ENCODE results near the gene SEC61B. TPM values are rescaled to one million over a fixed set of nuclear protein-coding genes. Genes with fewer than 3 reads are reported as not detected.

Gene SEC61B
- total RNA-seq, 6 experiments from 2014 or later, result 85.1 to 158 (median 131) TPM

DNA sequence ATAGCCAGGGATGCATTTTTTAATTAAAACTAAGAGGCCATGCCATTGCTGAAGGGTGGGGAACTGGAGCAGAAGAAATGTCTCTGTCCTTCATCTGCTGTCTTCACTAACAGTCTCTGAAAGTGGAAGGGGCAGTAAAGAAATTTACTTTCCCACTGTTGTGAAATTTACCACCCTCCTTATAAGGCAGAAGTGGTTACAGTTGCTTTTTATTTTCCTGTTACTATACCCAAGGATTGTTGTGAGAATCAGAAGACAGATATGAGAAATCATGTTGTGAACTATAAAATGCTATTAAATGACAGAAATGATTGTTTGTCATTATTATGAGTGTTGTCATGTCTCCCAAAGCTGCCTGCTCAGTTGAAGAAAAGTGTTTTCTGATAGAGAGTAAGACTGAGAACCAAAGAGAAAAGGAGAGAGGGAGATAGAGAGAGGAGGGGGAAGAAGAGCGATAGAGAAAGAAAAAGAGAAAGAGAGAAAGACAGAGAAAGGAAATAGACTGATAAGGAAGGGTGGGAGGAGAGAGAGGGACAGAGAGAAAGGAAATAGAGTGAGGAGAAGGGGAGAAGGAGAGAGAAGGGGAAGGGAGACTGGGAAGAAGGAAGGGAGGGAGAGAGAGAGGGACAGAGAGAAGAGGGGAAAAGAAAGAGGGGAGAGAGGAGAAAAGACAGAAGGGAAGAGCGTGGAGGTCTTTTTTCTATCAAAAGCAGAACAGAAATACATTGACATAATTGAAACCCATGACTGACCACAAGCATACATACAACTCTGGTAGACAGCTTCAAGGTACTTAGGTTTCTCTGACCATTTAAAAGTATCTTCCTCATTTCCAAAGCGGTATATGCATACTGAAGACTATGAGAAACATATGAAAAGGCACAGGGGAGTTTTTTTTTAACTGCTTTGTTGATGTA is 22.5 kb downstream of the SEC61B start:
- no peaks in the 10 kb centered on the region for H3K36me3 ChIP-seq
- TF ChIP-seq POLR2A (IDR thresholded peaks at IDR 0.05), result no peak
- TF ChIP-seq, protein P1, sequence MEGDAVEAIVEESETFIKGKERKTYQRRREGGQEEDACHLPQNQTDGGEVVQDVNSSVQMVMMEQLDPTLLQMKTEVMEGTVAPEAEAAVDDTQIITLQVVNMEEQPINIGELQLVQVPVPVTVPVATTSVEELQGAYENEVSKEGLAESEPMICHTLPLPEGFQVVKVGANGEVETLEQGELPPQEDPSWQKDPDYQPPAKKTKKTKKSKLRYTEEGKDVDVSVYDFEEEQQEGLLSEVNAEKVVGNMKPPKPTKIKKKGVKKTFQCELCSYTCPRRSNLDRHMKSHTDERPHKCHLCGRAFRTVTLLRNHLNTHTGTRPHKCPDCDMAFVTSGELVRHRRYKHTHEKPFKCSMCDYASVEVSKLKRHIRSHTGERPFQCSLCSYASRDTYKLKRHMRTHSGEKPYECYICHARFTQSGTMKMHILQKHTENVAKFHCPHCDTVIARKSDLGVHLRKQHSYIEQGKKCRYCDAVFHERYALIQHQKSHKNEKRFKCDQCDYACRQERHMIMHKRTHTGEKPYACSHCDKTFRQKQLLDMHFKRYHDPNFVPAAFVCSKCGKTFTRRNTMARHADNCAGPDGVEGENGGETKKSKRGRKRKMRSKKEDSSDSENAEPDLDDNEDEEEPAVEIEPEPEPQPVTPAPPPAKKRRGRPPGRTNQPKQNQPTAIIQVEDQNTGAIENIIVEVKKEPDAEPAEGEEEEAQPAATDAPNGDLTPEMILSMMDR (IDR thresholded peaks at IDR 0.05), result no peak
- 41% methylated on average over 2 of the region's 3 CpGs for WGBS (ENCODE audit: insufficient coverage, low coverage, low lambda C conversion rate, missing lambda C conversion rate)
- intact Hi-C loops (cut with DNase I), result no loop called here
- H3K27me3 ChIP-seq, result no peaks in the 10 kb centered on the region
- no peak overlapping the region for H3K4me3 ChIP-seq
- peaks cover 0 to 5% (median 0%) of the 10 kb centered on the region in 4 donors for H3K4me1 ChIP-seq
- no peaks in the 10 kb centered on the region for H3K9me3 ChIP-seq
- DNase-seq, result no peak
- no peak for ATAC-seq
- H3K27ac ChIP-seq, result no peak overlapping the region

DNA sequence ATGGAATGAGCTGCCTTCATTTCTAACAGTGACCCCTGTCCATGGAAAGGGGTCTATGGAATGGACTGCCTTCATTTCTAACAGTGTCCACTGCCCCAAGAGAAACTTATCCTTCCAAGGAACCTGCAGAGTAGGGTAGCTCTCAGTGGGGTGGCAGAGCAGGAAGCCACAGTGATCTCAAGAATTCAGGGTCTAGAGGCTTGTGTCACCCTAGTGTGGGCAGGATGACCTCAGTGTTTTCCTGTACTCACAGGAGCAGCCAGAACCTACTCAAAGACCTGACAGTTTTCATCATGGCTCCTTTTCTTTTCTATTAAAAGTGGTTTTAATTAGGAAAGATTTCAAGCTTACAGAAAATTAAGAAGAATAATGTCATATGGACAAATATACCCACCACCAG is 27.5 kb downstream of the SEC61B start:
- no peaks in the 10 kb centered on the region for H3K27me3 ChIP-seq
- TF ChIP-seq, protein P1 (IDR thresholded peaks at IDR 0.05), result no peak
- no peak for TF ChIP-seq POLR2A (IDR thresholded peaks at IDR 0.05)
- H3K27ac ChIP-seq, result no peak overlapping the region
- no peak overlapping the region for H3K4me3 ChIP-seq
- H3K36me3 ChIP-seq, result no peaks in the 10 kb centered on the region
- no peaks in the 10 kb centered on the region for H3K4me1 ChIP-seq
- DNase-seq, result no peak
- no peaks in the 10 kb centered on the region for H3K9me3 ChIP-seq
- intact Hi-C loops (cut with DNase I), result no loop called here
- ATAC-seq, result no peak

DNA sequence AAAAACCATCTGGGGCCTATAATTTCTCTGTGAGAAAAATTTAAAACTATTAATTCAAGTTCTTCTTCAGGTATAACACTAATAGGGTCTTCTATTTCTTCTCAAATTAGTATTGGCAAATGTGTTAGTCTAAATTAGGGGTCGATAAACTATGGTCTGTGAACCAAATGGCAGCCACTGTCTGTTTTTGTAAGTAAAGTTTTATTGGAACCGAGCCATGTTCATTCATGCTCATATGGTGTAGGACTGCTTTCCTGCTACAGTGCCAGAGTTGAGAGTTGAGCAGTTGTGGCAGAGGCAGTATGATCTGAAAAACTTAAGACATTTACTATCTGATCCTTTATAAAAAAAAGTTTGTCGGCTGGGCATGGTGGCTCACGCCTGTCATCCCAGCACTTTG is 29.1 kb downstream of the SEC61B start:
- H3K36me3 ChIP-seq, result no peaks in the 10 kb centered on the region
- DNase-seq (no peak), ATAC-seq (no peak)
- 90% methylated on average over 4 of the region's 4 CpGs for WGBS (ENCODE audit: insufficient coverage, low coverage, low lambda C conversion rate, missing lambda C conversion rate)
- TF ChIP-seq, protein P1 (IDR thresholded peaks at IDR 0.05), result no peak
- TF ChIP-seq POLR2A (IDR thresholded peaks at IDR 0.05), result no peak
- H3K9me3 ChIP-seq, result no peaks in the 10 kb centered on the region
- no peaks in the 10 kb centered on the region for H3K27me3 ChIP-seq
- intact Hi-C loops (cut with DNase I), result no loop called here
- H3K4me1 ChIP-seq, result no peaks in the 10 kb centered on the region
- H3K27ac ChIP-seq, result no peak overlapping the region
- H3K4me3 ChIP-seq, result no peak overlapping the region

DNA sequence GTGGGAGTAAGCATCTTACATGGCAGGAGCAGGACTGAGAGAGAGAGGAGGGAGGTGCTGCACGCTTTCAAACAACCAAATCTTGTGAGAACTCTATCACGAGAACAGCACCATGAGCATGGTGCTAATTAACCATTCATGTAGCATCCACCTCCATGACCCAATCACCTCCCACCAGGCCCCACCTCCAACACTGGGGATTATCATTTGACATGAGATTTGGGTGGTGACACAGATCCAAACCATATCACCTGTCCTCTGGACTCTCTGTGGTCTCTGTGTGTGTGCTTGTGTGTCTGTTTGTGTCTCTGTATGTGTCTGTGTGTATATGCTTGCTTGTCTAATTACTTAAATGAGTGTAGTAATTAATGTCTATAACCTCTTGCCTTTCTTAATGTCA is 31.1 kb downstream of the SEC61B start:
- TF ChIP-seq POLR2A (IDR thresholded peaks at IDR 0.05), result no peak
- intact Hi-C loops (cut with DNase I), result no loop called here
- Histone ChIP-seq H3K4me1 (no peaks in the 10 kb centered on the region), H3K9me3 (no peaks in the 10 kb centered on the region), H3K27ac (no peak overlapping the region), H3K27me3 (no peaks in the 10 kb centered on the region), H3K36me3 (no peaks in the 10 kb centered on the region), H3K4me3 (no peak overlapping the region)
- DNase-seq, result no peak
- WGBS (ENCODE audit: insufficient coverage, low coverage, low lambda C conversion rate, missing lambda C conversion rate), result no CpG with 5 or more reads among the region's 2 CpGs
- no peak for ATAC-seq

DNA sequence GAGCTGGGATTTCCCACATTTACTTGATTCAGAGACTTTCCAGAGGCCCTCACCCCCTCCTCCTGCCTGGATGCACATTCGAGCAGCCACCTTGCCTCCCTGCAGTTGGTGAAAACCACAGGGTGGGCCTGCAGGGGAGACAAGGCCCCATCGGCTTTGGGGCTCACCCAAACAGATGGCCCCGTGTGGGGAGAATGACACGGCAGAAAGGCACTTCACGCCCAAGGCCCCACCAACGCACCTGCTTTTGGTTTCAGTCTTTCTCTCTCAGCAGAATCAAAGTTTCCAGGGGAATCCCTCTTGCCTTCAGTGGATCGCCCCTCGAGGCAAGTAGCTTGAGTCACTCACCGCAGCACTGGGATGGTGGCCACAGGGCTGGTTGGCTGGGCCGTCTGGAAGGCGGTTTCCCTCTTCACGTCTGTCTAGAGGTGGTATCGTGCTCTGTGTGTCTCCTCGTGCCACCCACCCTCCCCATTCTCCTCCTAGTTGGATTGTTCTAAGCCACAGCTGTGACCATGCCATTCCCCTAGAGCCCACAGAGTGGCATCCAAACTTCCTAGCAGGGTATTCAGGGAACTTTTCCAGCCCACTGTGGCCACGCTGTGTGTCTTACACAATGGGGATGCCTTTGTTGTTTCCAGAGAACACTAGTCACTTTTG is 31.8 kb downstream of the SEC61B start:
- no peaks in the 10 kb centered on the region for H3K36me3 ChIP-seq
- intact Hi-C loops (cut with DNase I), result no loop called here
- H3K27me3 ChIP-seq, result no peaks in the 10 kb centered on the region
- ATAC-seq (peak in 2 of 4 donors; percentile 12 to 22), DNase-seq (no peak)
- WGBS (ENCODE audit: insufficient coverage, low coverage, low lambda C conversion rate, missing lambda C conversion rate), result 53% methylated on average over 7 of the region's 15 CpGs
- H3K27ac ChIP-seq, result no peak overlapping the region
- no peaks in the 10 kb centered on the region for H3K9me3 ChIP-seq
- no peak overlapping the region for H3K4me3 ChIP-seq
- no peaks in the 10 kb centered on the region for H3K4me1 ChIP-seq
- TF ChIP-seq, protein P1 (IDR thresholded peaks at IDR 0.05), result no peak
- TF ChIP-seq POLR2A (IDR thresholded peaks at IDR 0.05), result no peak

Measured in right lobe of liver (tissue), 6 donors.